Breast epithelium (tissue), 3 donors: Measurements from ENCODE around the gene LAMA3.

Experiments
- POLR2A ChIP-seq: fragments of 450-650 bp; IDR thresholded peaks from one replicate; pipeline ENCODE4 v1.6.1; 2016; ENCODE audit warnings: antibody characterized with exemption, mild to moderate bottlenecking, moderate library complexity
- TF ChIP-seq, protein P1 (sequence below), 3 donors: fragments of 450-650 bp; IDR thresholded peaks; one replicate each; pipeline ENCODE4 v1.5.1; 2016 to 2017; ENCODE audit warnings: antibody characterized with exemption in 3 of 3, mild to moderate bottlenecking in 3 of 3, moderate library complexity in 3 of 3

DNA sequence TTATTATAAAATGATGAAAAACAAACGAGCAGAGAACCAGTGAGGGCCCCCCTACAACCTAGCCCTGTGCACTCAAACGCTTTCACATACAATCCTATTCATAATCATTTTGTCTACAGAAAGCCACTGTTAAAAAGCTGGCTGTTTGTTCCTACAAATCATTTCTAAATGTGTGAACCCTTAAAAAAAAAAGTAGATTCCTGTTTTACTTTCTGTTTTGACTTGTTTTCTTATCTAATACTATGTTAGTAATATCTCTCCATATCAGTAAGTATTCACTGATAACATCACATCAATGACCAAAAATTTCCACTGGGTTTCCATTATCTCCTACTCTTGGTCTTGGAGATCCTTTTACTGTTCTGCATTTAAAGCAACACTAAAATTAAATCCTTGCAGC is 196.5 kb downstream of the LAMA3 start:
- TF ChIP-seq, protein P1, sequence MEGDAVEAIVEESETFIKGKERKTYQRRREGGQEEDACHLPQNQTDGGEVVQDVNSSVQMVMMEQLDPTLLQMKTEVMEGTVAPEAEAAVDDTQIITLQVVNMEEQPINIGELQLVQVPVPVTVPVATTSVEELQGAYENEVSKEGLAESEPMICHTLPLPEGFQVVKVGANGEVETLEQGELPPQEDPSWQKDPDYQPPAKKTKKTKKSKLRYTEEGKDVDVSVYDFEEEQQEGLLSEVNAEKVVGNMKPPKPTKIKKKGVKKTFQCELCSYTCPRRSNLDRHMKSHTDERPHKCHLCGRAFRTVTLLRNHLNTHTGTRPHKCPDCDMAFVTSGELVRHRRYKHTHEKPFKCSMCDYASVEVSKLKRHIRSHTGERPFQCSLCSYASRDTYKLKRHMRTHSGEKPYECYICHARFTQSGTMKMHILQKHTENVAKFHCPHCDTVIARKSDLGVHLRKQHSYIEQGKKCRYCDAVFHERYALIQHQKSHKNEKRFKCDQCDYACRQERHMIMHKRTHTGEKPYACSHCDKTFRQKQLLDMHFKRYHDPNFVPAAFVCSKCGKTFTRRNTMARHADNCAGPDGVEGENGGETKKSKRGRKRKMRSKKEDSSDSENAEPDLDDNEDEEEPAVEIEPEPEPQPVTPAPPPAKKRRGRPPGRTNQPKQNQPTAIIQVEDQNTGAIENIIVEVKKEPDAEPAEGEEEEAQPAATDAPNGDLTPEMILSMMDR (IDR thresholded peaks at IDR 0.05), result no peak
- TF ChIP-seq POLR2A, result no peak
